COLO829 (cell line): ENCODE measurements around the gene WDR20.
"Not testable (repeated sequence)": the region's sequence is repeated elsewhere in the genome, so short reads cannot be mapped to it uniquely, and the experiment has no call there.

Experiments
- DNase-seq: peaks from one replicate; pipeline ENCODE4 v3.0.0; 2012; ENCODE audit warnings: low spot score

Gene WDR20

DNA sequence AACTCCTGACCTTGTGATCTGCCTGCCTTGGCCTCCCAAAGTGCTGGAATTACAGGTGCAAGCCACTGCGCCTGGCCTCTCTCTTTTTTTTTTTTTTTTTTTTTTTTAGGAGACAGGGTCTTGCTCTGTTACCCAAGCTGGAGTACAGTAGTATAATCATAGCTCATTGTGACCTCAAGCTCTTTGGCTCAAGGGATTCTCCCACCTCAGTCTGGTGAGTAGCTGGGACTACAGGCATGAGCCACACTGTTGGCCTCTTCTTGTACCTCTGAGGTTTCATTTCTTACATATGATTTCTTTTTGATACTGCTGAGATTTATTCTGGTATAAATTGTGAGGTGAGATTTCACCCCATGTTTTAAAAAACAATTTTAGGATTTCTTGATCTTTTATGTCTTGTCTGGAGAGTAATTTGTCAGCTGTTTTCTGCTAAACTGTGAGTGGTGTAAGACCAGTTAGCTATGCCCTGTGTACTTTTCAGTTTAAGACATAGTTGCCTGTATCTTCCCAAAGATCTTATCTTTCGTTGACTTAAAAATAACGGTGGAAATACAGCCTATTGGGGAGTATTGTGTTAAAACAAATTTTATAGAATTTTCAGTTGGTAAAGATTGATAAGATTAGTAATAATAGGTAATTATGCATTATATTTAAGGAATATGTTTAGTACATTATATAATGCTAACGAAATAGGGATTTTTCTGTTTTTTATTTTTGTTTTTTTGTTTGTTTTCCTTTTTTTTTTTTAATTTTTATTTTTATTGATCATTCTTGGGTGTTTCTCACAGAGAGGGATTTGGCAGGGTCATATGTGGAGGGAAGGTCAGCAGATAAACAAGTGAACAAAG lies 31.7 kb downstream of the WDR20 start:
- DNase-seq = no peak

DNA sequence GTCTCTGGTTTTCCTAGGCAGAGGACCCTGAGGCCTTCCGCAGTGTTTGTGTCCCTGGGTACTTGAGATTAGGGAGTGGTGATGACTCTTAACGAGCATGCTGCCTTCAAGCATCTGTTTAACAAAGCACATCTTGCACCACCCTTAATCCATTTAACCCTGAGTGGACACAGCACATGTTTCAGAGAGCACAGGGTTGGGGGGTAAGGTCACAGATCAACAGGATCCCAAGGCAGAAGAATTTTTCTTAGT lies 32.2 kb downstream of the WDR20 start:
- DNase-seq = not testable (repeated sequence)

DNA sequence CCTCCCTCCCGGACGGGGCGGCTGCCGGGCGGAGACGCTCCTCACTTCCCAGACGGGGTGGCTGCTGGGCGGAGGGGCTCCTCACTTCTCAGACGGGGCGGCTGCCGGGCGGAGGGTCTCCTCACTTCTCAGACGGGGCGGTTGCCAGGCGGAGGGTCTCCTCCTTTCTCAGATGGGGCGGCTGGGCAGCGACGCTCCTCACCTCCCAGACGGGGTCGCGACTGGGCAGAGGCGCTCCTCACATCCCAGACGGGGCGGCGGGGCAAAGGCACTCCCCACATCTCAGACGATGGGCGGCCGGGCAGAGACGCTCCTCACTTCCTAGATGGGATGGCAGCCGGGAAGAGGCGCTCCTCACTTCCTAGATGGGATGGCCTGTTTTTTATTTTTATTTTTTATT lies 33.0 kb downstream of the WDR20 start:
- DNase-seq = not testable (repeated sequence)

DNA sequence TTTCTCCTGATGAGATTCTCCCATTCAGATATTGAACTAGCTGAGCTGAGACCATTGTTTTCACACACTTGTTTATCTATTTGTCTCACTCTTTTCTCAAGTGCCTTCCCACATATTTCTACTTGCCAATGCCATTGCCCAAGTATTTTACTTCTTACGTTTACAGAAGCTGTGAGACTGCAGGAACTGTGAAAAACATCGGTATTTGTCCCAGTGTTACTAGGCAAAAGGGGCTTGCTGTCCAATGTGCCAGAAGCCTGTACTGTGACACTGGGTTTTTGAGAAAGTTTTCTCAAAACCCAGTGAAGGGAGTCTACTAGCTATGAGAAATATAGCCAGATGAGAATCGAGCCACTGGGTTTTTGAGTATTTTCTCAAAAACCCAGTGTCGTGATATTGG lies 37.5 kb downstream of the WDR20 start:
- DNase-seq = no peak

DNA sequence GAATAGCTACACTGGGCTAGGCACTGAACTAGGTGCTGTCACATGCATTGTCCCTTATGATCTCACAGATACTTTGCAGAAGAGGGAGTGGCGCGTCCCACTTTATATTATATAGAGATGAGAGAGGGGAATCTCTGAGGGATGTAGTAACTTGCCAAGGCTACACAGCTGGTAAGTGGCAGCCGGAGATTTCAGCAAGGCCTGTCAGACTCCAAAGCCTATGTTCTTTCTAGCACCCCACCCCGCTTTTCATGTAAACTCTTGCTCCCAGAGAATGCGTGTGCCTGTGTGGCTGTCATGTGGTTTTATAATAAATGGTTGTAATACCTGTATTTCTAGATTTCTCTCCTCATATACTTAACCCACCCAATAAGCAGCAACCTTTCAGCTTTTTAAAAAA lies 39.1 kb downstream of the WDR20 start:
- no peak for DNase-seq

DNA sequence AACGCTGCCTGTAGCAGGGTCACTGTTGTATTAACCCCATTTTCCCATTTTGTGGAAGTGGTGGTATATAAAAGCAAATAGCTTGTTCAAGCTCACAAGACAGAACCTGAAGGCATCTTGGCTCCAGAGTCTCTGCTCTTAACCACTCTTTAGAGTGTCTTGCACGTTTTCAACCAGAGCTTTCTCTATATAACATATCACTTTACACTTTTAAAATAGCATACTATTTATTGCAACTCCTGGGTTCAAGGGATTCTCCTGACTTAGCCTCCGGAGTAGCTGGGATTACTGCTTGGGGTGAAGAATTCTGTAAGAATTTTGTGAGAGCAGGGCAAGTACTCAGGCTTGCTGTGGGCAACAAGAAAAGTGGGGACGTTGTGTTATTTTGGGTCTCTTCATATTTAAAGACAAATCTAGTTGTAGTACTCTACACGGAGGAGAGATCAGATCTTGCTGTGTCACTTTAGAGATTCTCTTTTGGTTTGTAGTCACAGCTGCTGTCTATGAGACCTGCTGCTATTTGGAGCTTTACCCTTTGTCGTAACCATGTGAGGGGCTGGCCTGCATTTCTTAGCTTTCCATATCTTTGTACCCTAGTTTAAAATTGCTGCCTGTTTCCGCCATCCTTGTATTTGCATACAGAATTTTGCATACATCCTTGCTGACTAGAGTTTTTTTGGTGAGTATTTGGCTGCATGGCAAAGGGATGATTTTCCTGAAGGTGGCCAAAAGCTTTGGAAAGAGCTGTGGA lies 40.7 kb downstream of the WDR20 start:
- no peak for DNase-seq

DNA sequence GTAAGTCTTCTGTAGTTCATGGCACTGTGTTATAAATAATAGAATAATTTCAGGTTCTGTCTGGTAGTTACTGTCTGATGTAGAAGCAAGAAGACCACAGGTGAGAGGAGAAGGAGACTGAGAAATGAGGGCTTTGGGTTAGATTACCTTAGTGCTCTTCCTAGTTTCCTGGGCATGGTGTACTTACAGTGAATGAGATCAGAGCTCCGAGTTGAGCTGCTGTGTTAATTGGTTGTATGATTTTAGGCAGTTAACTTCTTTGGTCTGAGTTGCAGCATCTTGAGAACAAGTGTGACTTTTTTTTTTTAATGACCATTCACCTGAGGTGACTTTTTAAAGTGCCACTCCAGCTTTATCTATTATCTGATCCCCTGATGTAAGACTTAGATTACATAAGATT lies 41.5 kb downstream of the WDR20 start:
- no peak for DNase-seq

DNA sequence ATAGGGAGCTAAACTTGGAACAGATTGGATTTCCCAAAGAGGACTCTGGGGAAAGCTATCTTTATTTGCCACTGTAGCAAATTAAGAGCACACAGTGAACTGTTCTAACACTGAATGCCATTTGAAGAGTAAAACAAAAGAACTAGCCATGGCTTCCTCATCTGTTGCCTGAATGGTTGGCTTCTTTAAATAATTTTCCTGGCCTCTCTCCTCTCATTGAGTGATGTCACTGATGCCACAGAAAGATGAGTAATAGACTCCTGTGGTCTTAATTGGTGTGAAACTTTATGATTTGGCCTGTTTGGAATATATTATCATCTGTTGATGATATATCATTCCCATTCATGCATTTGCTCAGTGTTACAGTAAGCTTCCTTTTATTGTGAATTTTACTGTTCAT lies 42.5 kb downstream of the WDR20 start:
- peak; percentile 83 for DNase-seq

DNA sequence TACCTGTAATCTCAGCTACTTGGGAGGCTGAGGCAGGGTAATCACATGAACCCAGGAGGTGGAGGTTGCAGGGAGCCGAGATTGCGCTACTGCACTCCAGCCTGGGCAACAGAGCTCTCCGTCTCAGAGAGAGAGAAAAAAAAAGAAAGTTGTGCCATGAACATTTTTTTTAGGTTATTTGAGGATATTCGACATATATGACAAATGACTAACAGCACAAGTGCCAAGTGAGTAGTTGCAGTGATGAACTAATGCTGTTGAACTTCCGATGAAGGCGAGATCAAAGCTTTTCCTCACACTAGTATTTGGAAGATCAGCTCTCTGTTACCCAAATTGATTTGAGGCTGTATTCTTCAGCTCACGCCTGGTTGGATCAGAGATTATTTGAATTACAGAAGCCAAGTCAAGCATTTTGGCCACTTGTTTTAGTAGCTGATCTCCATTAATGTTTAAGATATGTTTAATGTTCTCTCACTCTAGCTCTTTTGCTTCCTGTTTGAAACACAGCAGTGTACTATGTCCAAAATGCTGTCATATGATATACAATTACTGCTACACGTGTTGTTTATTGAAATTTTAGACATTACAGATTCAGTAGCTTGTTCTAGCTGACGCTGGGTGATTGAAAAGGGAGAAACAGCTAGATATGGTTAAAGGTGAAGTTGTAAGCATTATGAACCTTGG lies 43.4 kb downstream of the WDR20 start:
- no peak for DNase-seq

DNA sequence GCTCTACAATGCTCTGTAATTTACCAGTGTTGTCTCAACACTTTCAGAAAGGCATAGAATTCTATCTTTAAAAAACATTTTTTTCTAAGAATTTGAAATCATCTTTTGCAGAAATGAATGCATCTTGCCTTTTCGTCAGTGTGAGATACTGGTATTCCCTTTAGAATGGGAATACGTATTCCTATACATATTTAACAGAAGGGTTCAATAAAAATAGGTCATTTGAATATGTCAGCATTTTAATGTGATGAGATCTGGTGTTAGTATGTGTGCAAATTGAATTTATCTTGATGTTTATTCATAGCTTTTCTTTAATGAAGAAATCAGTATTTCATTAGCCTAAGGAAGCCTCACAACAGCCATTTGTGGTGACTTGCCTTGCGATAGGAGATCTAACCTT lies 44.2 kb downstream of the WDR20 start:
- no peak for DNase-seq

DNA sequence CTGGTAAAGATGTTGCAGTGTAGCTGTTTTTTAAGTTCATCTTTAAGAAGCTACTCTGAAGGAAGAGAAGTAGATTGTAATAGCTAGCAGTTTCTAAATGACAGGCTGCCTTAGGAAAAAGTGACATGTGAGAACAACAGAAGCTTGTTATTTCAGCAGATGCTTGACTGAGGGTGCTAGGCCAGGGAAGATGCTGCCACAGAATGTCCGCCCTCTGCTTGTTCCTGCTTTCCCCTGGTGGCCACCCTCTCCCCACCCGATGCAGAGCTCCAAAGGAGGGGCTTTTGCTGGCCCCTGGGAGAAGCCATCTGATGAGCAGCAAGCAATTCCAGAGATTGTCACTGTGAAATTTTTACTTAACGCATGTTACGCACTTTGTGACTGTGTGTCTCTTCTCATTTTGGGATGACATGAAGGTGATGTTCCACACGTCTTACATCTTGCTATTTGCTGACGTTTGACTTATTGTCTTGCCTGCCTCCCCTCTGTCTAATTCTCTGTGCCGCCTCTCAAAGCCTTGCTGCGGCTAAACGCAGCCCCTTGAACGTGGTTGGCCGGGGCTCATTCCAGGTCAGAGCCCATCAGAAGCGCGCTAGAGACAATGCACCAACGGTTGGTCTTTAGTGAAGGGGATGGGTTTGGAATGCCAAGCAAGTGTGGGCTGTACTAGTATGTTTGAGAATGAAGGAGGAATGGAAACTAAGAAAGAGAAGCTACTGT lies 44.8 kb downstream of the WDR20 start:
- no peak for DNase-seq

DNA sequence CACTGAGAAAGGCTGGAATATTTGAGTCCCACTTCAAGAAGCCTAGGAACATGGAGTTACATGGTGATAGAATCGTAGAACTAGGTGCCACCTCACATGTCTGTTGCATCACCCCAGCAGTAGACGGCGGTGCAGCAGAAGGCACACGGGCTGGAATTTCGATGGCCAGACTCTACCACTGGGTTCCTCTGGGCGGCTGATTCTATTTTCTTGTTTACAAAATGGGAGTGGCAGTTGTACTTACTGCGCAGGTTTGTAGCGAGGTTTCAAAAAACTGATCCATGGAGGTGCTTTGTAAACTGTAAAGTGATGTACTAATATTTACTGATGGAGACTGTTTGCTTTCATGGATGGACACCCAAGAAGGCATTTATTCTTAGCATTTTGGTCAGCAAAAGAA lies 45.7 kb downstream of the WDR20 start:
- DNase-seq = no peak

DNA sequence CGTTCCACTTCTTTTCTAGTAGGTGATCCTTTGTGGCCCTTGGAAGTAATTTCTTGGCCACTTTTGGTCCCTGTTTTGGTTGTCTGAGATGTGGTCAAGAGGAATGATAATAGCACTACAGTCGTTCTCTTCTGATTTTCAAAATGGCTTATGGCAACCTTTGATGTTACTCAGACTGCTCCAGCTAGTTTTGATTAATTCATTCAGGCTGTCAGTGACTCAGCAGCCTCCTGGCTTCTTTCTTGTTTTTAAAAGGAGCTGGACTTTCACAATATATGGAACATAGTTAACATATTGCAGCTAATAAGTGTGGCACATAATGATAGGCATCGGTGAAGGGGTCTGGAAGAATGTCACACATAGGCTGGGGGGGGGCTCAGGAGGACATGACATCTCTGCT lies 47.3 kb downstream of the WDR20 start:
- peak; percentile 82 for DNase-seq

DNA sequence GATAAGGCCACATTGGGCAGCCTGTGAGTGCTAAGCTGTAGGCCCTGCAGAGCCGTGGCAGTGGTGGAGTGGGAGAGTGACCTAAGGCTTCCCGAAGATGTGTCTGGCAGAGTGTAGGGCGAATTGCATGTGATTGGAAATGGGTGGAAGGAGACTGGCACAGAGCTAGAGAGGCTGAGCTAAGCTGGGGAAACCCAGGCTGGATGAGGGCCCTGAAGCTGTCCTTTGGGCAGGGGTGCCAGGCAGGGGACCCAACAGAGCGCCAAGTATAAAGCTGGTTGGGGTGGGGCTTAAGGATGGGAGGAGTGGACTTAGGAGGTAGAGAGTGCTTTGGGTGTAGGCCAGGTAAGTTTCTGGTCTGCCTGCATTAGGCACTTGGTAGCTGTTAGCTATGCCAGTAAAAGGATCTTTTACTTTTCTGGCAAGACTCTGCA lies 47.9 kb downstream of the WDR20 start:
- DNase-seq = no peak

DNA sequence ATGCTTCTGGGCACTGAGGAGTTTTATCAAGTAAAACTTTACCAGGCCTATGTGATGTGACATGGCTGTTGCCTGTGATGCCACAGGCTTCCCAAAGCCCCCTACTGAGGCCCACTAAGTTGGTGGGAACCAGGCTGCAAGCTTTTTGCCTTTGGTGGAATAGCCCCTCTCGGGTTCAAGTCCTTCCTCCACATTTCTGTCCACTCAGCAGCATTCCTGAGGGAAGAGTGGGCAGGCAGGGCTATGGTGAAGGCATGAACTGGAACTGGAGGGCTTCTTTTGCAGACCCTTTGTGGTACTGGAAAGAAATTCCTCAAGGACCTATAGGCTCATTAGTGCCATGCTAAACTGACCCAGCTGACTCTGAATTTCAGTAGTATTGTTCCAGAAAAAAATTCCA lies 48.5 kb downstream of the WDR20 start:
- no peak for DNase-seq

DNA sequence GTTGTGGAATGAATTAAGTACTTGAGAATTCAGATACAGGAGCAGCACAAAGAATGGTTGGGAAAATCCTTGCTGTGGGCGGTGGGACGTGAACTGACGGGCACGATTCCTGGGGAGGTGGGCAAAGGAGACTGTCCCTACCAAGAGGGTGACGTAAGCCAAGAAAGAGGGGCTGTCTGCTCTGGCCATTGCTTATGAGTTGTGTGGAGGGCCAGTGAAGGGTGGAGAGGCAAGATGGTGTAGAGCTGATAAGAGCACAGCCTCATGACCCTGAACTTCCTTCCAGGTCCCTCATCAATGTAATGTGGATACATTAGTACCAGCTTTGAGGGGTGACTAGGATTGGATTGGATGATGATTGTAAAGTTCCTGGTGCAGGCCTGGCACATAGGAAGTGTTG lies 50.2 kb downstream of the WDR20 start:
- DNase-seq = no peak

DNA sequence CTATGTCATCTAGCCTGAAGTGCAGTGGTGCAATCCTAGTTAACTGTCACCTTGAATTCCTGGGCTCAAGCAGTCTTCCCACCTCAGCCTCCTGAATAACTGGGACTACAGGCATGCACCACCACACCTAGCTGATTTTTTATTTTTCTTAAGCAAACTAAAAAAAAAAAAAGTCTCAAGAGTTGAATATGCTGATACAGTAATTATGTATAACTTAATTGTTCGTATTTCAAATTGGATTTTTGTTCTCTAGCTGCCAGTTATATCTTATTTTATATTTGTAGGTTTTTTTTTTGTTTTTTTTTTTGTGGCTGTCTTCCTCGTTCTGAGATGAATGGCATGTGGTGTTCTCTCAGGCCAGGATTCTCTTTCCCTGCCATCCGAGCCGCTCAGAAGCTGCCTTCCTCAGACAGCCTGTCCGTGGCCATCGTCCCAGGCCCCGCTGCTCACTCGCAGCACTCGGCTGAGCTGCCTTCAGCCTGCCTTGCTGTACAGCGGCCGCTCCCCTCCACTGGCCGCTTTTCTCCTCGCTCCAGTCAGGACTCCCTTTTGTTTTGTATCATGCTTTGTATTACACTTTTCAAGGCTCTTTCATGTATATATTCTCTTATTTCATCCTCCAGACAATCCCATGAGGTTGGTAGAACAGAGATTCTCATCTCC lies 53.3 kb downstream of the WDR20 start:
- DNase-seq = no peak

DNA sequence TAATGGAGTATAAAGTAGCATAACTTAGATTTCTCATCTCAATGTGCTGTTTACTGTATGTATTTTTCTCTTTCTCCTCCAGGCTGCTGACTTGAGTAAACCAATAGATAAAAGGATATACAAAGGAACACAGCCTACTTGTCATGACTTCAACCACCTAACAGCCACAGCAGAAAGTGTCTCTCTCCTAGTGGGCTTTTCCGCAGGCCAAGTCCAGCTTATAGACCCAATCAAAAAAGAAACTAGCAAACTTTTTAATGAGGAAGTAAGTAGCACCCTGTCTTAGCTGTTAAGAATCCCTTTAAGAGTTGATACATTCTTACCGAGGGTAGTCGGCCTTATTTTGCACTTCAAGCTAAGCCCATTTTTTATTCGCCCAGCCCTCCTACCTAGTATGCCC lies 55.2 kb downstream of the WDR20 start:
- no peak for DNase-seq

DNA sequence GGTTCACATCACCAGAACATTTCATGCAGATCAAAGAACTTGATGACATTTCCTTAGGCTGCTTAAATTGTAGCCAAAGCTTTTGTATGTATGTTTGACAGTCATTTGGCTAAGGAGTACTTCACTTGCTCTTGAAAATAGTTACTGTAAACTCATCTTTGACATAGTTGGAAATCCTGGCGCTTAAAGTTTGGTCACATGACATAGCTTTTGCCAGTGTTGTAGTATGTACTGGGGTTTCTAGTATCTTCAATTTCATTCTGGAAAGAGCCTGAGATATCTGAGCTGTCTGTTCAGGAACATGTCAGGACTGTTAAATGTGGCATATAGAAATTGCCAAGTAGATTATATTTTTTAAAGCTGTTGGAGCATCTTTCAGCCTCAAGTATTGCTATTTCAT lies 55.7 kb downstream of the WDR20 start:
- no peak for DNase-seq

DNA sequence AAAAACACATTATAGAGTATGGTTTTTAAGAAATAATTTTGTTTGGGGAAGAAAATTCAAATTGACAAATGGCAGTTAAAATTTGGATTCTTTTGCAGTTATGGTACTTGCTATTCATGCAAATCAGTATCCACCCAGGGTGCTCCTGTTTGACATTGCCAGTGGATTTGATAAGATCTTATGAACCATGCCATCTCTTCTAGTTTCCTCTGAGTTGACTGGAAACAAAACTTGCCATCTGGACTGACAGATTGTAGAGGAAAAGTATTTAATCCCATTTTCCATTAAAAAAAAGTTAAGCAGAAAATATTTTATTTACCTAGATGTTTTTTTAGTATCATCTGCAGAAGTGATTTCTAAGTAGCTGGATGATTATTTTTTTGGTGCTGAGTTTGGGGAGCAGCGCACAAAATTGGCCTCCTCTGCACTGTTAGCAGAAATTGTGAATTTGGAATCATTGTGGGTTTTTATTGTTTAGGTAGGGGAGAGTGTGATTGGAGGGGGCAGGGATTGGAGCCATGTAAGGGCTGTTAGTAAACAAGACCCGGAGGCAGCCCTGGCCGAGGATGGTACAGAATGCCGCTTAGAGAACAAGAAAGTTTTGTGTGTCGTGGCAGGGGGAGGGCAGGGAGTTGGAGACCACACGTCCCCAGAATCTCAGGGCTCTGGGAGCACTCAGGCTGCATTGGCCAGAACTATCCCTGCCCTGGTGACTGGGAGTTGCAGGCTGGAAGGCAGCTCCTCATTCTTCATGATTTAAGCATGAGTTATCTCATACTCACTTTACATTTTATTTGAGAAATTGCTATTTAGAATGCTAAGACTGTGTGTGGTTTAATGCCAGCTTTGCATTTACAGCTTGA lies 56.6 kb downstream of the WDR20 start:
- DNase-seq = no peak

DNA sequence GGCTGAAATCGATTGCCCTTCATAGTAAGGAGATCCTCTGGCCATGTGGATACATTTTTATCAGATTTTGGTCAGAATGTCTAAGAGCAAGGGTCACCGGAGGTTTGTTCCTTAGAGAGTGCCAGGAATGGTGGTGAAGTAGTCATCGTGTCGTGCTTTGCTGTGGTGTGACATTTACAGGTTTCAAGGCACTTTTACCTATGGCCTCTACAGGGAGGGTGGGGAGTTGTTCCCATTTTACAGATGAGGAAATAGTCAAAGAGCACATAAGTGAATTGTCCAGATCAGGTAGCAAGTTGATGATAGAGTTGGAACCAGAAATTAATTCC lies 57.2 kb downstream of the WDR20 start:
- DNase-seq = no peak
